ENCODE results near the gene OR7A10. TPM values are rescaled to one million over a fixed set of nuclear protein-coding genes. Genes with fewer than 3 reads are reported as not detected.

OR7A10 gene
- not detected for total RNA-seq
- long read RNA-seq: 0 reads

- intact Hi-C loops (cut with DNase I): no loop called here
- no peak for ATAC-seq (ENCODE audit: poor library complexity)
- no peak for DNase-seq
Measured at GRCh38 chr19:14848822-14849221, at the start of gene OR7A10. Gene OR7A10, minus strand, starts transcription at chr19:14848922. Its CDS starts 7,045 bp downstream, at chr19:14841877.

- intact Hi-C loops (cut with DNase I): no loop called here
- no peak for DNase-seq
- no peak for ATAC-seq (ENCODE audit: poor library complexity)
Measured at GRCh38 chr19:14890643-14891379, 42.1 kb upstream of the OR7A10 start.

- intact Hi-C loops (cut with DNase I): loop anchor here (10.0 kb wide), 1 partner anchor 315 kb away; the partner anchor contains the start of gene NDUFB7
- no peak for ATAC-seq (ENCODE audit: poor library complexity)
Measured at GRCh38 chr19:14889994-14890642, 41.4 kb upstream of the OR7A10 start.

GRCh38 chr19:14886032-14886431, 37.3 kb upstream of the OR7A10 start, which contains the start of gene OR7A17:
Gene OR7A17, minus strand, starts transcription at chr19:14886132. Its CDS starts 4,777 bp downstream, at chr19:14881355.
- intact Hi-C loops (cut with DNase I): loop anchor here (10.0 kb wide), 1 partner anchor 311 kb away; the partner anchor contains the start of gene NDUFB7
- DNase-seq: no peak
- no peak for ATAC-seq (ENCODE audit: poor library complexity)

More at GRCh38 chr19:14889994-14890642, 41.4 kb upstream of the OR7A10 start:
- DNase-seq: no peak

- no peak for DNase-seq
- intact Hi-C loops (cut with DNase I): no loop called here
- ATAC-seq (ENCODE audit: poor library complexity): no peak
Measured at GRCh38 chr19:14871619-14872230, 23.0 kb upstream of the OR7A10 start.

- DNase-seq: no peak
- intact Hi-C loops (cut with DNase I): no loop called here
- ATAC-seq (ENCODE audit: poor library complexity): no peak
Measured at GRCh38 chr19:14868497-14868896, 19.8 kb upstream of the OR7A10 start.

- DNase-seq (no peak), ATAC-seq (ENCODE audit: poor library complexity) (no peak)
- intact Hi-C loops (cut with DNase I): no loop called here
Measured at GRCh38 chr19:14843578-14843977, 5.1 kb downstream of the OR7A10 start.

- no peak for DNase-seq
- no peak for ATAC-seq (ENCODE audit: poor library complexity)
- intact Hi-C loops (cut with DNase I): no loop called here
Measured at GRCh38 chr19:14843169-14843568, 5.6 kb downstream of the OR7A10 start.

- ATAC-seq (ENCODE audit: poor library complexity): no peak
- DNase-seq: no peak
- intact Hi-C loops (cut with DNase I): no loop called here
Measured at GRCh38 chr19:14840206-14840605, 8.5 kb downstream of the OR7A10 start.

GRCh38 chr19:14837391-14837790, 11.3 kb downstream of the OR7A10 start:
- ATAC-seq (ENCODE audit: poor library complexity): no peak
- intact Hi-C loops (cut with DNase I): no loop called here
- DNase-seq: no peak

GRCh38 chr19:14835011-14835410, 13.7 kb downstream of the OR7A10 start, which contains the start of the genes OR7A5 and OR7C1:
Gene OR7A5, minus strand, starts transcription at chr19:14835185. Its CDS starts 6,944 bp downstream, at chr19:14828241.
Gene OR7C1, minus strand, starts transcription at chr19:14835185. Its CDS starts 35,049 bp downstream, at chr19:14800136.
- intact Hi-C loops (cut with DNase I): no loop called here
- DNase-seq (no peak), ATAC-seq (ENCODE audit: poor library complexity) (peak; percentile 41)

- intact Hi-C loops (cut with DNase I): no loop called here
- DNase-seq (no peak), ATAC-seq (ENCODE audit: poor library complexity) (no peak)
Measured at GRCh38 chr19:14830702-14831101, 18.0 kb downstream of the OR7A10 start.

- DNase-seq (no peak), ATAC-seq (ENCODE audit: poor library complexity) (no peak)
- intact Hi-C loops (cut with DNase I): no loop called here
Measured at GRCh38 chr19:14826006-14826405, 22.7 kb downstream of the OR7A10 start.

- no peak for DNase-seq
- ATAC-seq (ENCODE audit: poor library complexity): no peak
- intact Hi-C loops (cut with DNase I): no loop called here
Measured at GRCh38 chr19:14821937-14822336, 26.8 kb downstream of the OR7A10 start.

GRCh38 chr19:14818588-14818987, 30.1 kb downstream of the OR7A10 start:
- intact Hi-C loops (cut with DNase I): no loop called here
- no peak for ATAC-seq (ENCODE audit: poor library complexity)
- DNase-seq: no peak

GRCh38 chr19:14817052-14817451, 31.7 kb downstream of the OR7A10 start:
- no peak for DNase-seq
- no peak for ATAC-seq (ENCODE audit: poor library complexity)
- intact Hi-C loops (cut with DNase I): no loop called here

- intact Hi-C loops (cut with DNase I): no loop called here
- DNase-seq (no peak), ATAC-seq (ENCODE audit: poor library complexity) (no peak)
Measured at GRCh38 chr19:14814982-14815652, 33.6 kb downstream of the OR7A10 start.

GRCh38 chr19:14809272-14810057, 39.3 kb downstream of the OR7A10 start:
- intact Hi-C loops (cut with DNase I): no loop called here
- ATAC-seq (ENCODE audit: poor library complexity) (peak; percentile 53), DNase-seq (no peak)

Data from Right ventricle myocardium superior (tissue), 1 donor.